Stimulated activated effector memory CD8-positive, alpha-beta T cell treated with anti-CD3 and anti-CD28 coated beads, Interleukin-12 subunit alpha, Interleukin-12 subunit beta, amount 100 ng/mL, for 72 hours (primary cell): ENCODE results near the gene IER5L.
A peak's percentile ranks its signal among the peaks of the same experiment; 100 is the strongest.

Experiments used
- ATAC-seq: fragments of 150-1000 bp; cut with Tn5 transposase; 2 replicates; pipeline ENCODE4 v1.10.0; 2021
- DNase-seq, 2 donors: peaks; one replicate each; pipeline ENCODE4 v3.0.0; 2021 to 2022; ENCODE audit warnings: low spot score in 2 of 2
- H3K27ac Mint-ChIP-seq: one replicate; pipeline ENCODE4 v1.8.0; 2022; ENCODE audit warnings: mild to moderate bottlenecking, mixed read lengths
- H3K36me3 Mint-ChIP-seq: one replicate; pipeline ENCODE4 v1.8.0; 2022; ENCODE audit warnings: mild to moderate bottlenecking, mixed read lengths
- H3K4me1 Mint-ChIP-seq: one replicate; pipeline ENCODE4 v1.8.0; 2022; ENCODE audit warnings: mixed read lengths
- H3K4me3 Mint-ChIP-seq: one replicate; pipeline ENCODE4 v1.8.0; 2022; ENCODE audit warnings: mild to moderate bottlenecking, mixed read lengths
- H3K9me3 Mint-ChIP-seq: one replicate; pipeline ENCODE4 v1.8.0; 2022; ENCODE audit warnings: mixed read lengths

The IER5L gene

GRCh38 chr9:129177443-129177790 lies 644 bp downstream of the IER5L start:
- ATAC-seq, result peak; percentile 3
- Mint-ChIP-seq H3K27ac (no peak overlapping the region), H3K4me3 (peak overlapping the region; percentile 83), H3K9me3 (no peaks in the 10 kb centered on the region), H3K4me1 (peaks cover 11% of the 10 kb centered on the region), H3K36me3 (peaks cover 12% of the 10 kb centered on the region)
- no peak for DNase-seq

GRCh38 chr9:129176701-129177442 lies 1.2 kb downstream of the IER5L start:
- ATAC-seq, result no peak
- peak; percentile 24 to 72 for DNase-seq
- Mint-ChIP-seq H3K36me3 (peaks cover 12% of the 10 kb centered on the region), H3K4me1 (peaks cover 11% of the 10 kb centered on the region), H3K4me3 (peak overlapping the region; percentile 83), H3K27ac (no peak overlapping the region), H3K9me3 (no peaks in the 10 kb centered on the region)

- ATAC-seq (peak; percentile 62), DNase-seq (peak; percentile 48 to 79)
- no peaks in the 10 kb centered on the region for H3K9me3 Mint-ChIP-seq
- H3K27ac Mint-ChIP-seq, result peak overlapping the region; percentile 74
- peaks cover 11% of the 10 kb centered on the region for H3K4me1 Mint-ChIP-seq
- H3K36me3 Mint-ChIP-seq, result peaks cover 12% of the 10 kb centered on the region
- peak overlapping the region; percentile 83 for H3K4me3 Mint-ChIP-seq
These were observed 2.0 kb downstream of the IER5L start for GRCh38 chr9:129175825-129176633.

GRCh38 chr9:129175515-129175824 lies 2.6 kb downstream of the IER5L start:
- H3K4me3 Mint-ChIP-seq, result peak overlapping the region; percentile 83

GRCh38 chr9:129174724-129175514 lies 3.1 kb downstream of the IER5L start:
- DNase-seq, result peak in 1 of 2 donors; percentile 72
- H3K27ac Mint-ChIP-seq, result peak overlapping the region; percentile 74
- peaks cover 12% of the 10 kb centered on the region for H3K36me3 Mint-ChIP-seq
- peaks cover 19% of the 10 kb centered on the region for H3K4me1 Mint-ChIP-seq
- ATAC-seq, result no peak
- H3K4me3 Mint-ChIP-seq, result peak overlapping the region; percentile 83
- H3K9me3 Mint-ChIP-seq, result no peaks in the 10 kb centered on the region

More at GRCh38 chr9:129175515-129175824, 2.6 kb downstream of the IER5L start:
- Mint-ChIP-seq H3K9me3 (no peaks in the 10 kb centered on the region), H3K36me3 (peaks cover 12% of the 10 kb centered on the region), H3K4me1 (peaks cover 13% of the 10 kb centered on the region), H3K27ac (peak overlapping the region; percentile 74)
- DNase-seq (no peak), ATAC-seq (no peak)

- Mint-ChIP-seq H3K27ac (peak overlapping the region; percentile 74), H3K36me3 (peaks cover 12% of the 10 kb centered on the region), H3K4me1 (peaks cover 19% of the 10 kb centered on the region), H3K4me3 (peak overlapping the region; percentile 83), H3K9me3 (no peaks in the 10 kb centered on the region)
- ATAC-seq, result peak; percentile 6
- DNase-seq, result peak; percentile 88 to 92
These were observed 3.8 kb downstream of the IER5L start for GRCh38 chr9:129174102-129174723.

GRCh38 chr9:129173296-129174101 lies 4.6 kb downstream of the IER5L start:
- H3K4me1 Mint-ChIP-seq, result peaks cover 19% of the 10 kb centered on the region
- DNase-seq (no peak), ATAC-seq (no peak)
- peaks cover 12% of the 10 kb centered on the region for H3K36me3 Mint-ChIP-seq
- H3K4me3 Mint-ChIP-seq, result peak overlapping the region; percentile 83
- H3K9me3 Mint-ChIP-seq, result no peaks in the 10 kb centered on the region
- H3K27ac Mint-ChIP-seq, result peak overlapping the region; percentile 67

- H3K27ac Mint-ChIP-seq, result peak overlapping the region; percentile 67
- no peak for DNase-seq
- ATAC-seq, result no peak
- peak overlapping the region; percentile 83 for H3K4me3 Mint-ChIP-seq
- peaks cover 23% of the 10 kb centered on the region for H3K4me1 Mint-ChIP-seq
- peaks cover 12% of the 10 kb centered on the region for H3K36me3 Mint-ChIP-seq
- H3K9me3 Mint-ChIP-seq, result no peaks in the 10 kb centered on the region
These were observed 5.2 kb downstream of the IER5L start for GRCh38 chr9:129172816-129173215.

GRCh38 chr9:129171993-129172751 lies 5.9 kb downstream of the IER5L start:
- Mint-ChIP-seq H3K27ac (peak overlapping the region; percentile 67), H3K4me3 (no peak overlapping the region), H3K36me3 (peaks cover 12% of the 10 kb centered on the region), H3K9me3 (no peaks in the 10 kb centered on the region), H3K4me1 (peaks cover 30% of the 10 kb centered on the region)
- ATAC-seq (no peak), DNase-seq (no peak)

- DNase-seq (no peak), ATAC-seq (peak; percentile 48)
- H3K4me3 Mint-ChIP-seq, result no peak overlapping the region
- peaks cover 30% of the 10 kb centered on the region for H3K4me1 Mint-ChIP-seq
- no peaks in the 10 kb centered on the region for H3K9me3 Mint-ChIP-seq
- H3K36me3 Mint-ChIP-seq, result peaks cover 7% of the 10 kb centered on the region
- H3K27ac Mint-ChIP-seq, result no peak overlapping the region
These were observed 7.8 kb downstream of the IER5L start for GRCh38 chr9:129170229-129170628.

GRCh38 chr9:129166623-129167557 lies 11.2 kb downstream of the IER5L start:
- Mint-ChIP-seq H3K27ac (peak overlapping the region; percentile 60), H3K4me1 (peaks cover 25% of the 10 kb centered on the region), H3K36me3 (no peaks in the 10 kb centered on the region), H3K9me3 (no peaks in the 10 kb centered on the region), H3K4me3 (peak overlapping the region; percentile 51)
- DNase-seq (no peak), ATAC-seq (peak; percentile 4)

- H3K9me3 Mint-ChIP-seq, result no peaks in the 10 kb centered on the region
- no peak overlapping the region for H3K27ac Mint-ChIP-seq
- H3K4me3 Mint-ChIP-seq, result no peak overlapping the region
- H3K4me1 Mint-ChIP-seq, result peaks cover 20% of the 10 kb centered on the region
- H3K36me3 Mint-ChIP-seq, result no peaks in the 10 kb centered on the region
- DNase-seq, result no peak
- ATAC-seq, result no peak
These were observed 12.9 kb downstream of the IER5L start for GRCh38 chr9:129165198-129165597.
